Effector CD8-positive, alpha-beta T cell (primary cell): ENCODE measurements around the gene CAV1.
"Not testable (repeated sequence)": the region's sequence is repeated elsewhere in the genome, so short reads cannot be mapped to it uniquely, and the experiment has no call there.

Experiments used
- DNase-seq: peaks from one replicate; lab custom pipeline; 2025; lab: John Stamatoyannopoulos, UW
- total RNA-seq, 4 experiments: gene quantifications; one replicate each; lab custom pipeline; 2026; lab: John Stamatoyannopoulos, UW

The CAV1 gene, protein sequence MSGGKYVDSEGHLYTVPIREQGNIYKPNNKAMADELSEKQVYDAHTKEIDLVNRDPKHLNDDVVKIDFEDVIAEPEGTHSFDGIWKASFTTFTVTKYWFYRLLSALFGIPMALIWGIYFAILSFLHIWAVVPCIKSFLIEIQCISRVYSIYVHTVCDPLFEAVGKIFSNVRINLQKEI
- total RNA-seq = 0 to 1.3 (median 0.23) reads per million in 4 experiments

DNA sequence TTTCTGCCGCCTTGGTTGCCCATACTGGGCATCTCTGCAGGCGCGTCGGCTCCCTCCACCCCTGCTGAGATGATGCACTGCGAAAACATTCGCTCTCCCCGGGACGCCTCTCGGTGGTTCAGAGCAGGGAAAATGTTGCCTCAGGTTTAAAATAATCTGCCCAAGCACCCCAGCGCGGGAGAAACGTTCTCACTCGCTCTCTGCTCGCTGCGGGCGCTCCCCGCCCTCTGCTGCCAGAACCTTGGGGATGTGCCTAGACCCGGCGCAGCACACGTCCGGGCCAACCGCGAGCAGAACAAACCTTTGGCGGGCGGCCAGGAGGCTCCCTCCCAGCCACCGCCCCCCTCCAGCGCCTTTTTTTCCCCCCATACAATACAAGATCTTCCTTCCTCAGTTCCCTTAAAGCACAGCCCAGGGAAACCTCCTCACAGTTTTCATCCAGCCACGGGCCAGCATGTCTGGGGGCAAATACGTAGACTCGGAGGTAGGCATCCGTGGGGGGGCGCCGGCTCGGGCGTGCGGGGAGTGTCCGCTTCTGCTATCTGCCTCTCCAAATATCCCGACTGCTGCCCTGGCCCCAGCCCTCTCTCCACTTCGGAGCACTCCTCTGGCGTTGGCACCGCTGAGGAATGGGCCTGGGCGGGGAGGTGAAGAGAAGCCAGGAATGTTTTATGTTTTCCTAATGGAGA is at the start of gene CAV1:
CAV1 (plus strand) TSS at position 428 of the 689 bp plus-strand sequence; CDS start at position 455, 27 bp downstream.
- DNase-seq = peak; percentile 14

DNA sequence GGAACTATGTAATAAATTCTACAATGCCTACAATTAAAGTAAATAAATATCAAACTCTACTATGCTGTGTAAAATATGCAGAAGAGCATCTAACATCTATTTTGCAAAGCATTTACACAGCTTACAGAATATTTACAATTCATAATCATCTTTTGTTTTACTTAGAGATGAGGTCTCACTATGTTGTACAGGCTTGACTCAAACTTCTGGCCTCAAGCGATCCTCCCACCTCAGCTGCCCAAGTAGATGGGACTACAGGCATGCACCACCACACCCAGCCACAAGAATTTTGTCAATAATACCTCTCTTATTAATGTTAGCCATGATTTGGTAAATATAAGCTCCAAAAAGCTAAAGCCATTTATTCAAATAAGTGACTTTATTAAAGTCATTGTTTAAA is 47.2 kb upstream of the CAV1 start:
- DNase-seq = no peak

DNA sequence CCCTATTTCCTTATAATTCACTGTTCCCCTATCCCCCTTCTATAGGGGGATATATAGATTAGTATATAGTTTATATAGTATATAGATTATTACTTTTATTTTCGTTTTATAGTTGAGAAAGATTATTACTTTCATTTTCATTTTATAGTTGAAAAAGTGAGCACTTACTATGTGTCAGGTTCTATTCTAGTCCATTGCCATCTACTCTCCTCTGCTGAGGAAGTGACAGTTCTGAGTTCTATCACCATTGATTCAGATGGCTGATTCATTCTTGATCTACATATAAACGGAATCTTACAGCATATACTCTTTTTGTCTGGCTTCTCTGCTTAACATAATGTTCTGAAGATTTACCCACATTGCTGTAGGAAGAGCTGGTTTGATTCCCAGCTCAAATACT is 46.0 kb upstream of the CAV1 start:
- DNase-seq = no peak

DNA sequence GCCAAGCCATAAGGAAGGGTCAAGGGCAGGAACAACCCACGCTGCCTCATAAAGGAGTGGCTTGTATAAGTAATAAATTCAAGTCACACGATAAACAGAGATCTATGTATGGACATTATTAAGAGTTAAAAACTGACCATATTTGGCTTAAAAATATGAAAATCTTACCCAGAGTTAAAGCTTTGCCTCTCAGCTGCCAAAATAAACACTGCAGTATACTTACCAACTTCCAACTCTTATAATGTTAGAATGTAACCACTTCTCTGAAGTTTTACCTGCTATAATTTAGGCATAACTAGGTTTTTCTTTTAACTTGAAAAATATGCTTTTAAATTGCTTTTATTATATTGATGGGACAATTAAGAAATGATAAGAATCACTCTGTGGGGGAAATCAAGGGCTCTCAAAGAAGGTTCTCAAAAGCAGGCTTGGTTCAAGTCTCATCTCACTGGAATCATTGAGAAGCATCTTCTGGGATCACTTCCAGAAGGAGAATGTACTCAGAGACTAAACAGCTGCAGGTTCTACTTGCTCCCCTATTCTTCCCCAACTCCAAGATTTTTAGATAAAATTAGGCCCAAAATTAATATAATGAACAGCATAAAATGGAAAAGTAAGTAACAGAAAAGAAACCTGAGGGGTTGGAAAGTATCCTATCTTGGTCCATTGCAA is 41.4 kb upstream of the CAV1 start:
- DNase-seq = no peak

DNA sequence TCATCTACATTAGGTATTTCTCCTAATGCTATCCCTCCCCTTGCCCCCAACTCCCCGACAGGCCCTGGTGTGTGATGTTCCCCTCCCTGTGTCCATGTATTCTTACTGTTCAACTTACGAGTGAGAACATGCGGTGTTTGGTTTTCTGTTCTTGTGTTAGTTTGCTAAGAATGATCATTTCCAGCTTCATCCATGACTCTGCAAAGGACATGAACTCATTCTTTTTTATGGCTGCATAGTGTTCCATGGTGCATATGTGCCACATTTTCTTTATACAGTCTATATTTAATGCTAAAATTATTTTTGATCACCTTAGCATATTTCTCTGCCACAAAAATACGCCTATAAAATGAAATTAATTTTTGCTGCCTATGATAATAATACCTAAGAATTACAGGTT is 40.4 kb upstream of the CAV1 start:
- DNase-seq = not testable (repeated sequence)

DNA sequence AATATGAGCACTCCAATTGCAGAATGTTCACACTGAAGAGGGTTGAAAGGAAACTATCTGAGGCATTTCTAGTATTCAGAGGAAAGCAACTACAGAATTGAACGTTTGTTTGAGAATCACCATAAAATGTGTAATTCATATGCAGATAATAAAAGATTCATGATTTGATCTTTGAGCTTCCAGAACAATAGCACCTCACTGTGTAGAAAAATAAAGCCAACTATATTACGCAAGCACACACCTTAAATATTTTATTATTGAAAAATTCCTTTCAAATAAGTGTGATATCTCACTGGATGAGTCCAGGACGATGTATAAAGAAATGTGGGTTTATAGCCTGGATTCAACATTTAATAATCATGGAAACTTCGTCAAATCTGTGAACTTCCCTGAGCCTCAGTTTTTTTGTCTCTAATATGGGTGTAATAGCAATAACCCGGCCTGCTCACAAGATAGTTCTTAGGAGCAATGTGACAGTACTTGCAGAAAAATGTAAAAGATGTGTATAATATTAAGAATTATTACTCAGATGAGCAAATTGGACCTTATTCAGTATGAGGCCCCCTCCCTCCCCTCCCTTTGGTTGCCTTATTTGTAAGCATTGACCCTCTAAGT is 36.8 kb upstream of the CAV1 start:
- DNase-seq = no peak

DNA sequence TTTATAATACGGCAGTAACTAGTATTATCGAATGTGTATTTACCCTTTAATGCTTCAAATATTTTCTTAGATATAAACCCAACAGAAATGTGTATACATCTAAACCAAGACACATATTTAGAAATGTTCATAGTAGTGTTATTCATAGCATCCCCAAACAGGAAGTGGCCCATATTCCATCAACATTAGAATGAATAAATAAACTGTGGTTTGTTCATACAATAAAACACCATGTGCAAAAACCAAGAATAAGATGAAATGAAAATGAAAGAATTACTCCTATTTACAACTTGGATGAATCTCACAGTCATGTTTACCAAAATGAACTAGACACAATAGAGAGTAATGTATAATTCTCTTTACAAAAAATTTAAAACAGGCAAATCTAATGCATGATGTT is 34.5 kb upstream of the CAV1 start:
- no peak for DNase-seq

DNA sequence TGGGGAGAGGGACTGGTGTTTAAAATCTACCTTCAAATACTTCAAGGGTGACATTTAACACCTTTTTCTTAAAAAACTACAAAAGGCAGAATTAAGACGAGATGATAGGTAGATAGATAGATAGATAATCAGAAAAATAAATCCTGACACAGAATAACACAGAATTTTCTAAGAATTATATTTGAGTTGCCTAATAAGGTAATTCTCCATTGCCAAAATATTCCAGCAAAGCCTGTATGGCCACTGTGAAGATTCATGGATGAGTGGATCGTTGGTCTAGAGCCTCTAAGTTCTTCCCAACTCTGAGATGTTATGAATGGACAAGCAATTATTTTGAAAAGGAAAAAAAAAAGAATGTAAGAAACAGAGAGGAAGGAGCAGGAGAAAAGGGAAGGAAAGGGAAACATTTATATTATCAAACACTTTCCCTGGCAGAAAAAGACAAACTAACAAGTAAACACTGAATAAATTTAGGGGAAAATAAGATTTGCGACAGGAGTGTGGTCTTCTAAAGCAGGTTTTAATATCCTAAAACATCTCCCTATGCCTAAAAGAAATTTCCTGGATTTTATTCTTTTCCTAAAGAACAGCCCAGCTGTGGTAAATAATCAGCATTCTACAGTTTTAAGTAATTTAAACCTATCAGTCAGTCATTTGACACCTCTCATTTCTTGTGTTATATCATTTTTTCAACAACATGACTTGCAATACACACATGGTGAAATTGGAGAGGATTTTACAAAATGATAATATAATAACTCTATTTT is 32.8 kb upstream of the CAV1 start:
- no peak for DNase-seq

DNA sequence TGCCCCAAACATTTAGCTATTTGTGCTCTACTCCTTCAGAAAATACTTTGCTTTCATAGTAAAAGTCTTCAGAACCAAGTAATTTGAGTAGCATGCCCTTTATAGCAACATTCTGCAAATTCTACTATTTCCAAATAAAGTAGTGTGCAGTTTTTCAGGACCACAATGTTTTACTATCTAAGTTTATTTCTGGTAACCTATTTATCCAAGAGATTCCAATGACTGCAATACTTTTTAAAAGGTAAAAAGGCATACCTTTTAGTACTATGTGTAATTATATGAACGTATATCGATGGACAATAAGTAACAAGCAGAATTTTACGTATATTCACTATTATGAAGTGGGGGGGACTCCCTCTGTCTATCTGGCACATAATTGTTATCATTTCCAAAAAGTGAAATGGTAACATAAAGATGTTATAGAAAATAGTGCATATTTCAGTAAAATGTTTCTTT is 32.2 kb upstream of the CAV1 start:
- no peak for DNase-seq

DNA sequence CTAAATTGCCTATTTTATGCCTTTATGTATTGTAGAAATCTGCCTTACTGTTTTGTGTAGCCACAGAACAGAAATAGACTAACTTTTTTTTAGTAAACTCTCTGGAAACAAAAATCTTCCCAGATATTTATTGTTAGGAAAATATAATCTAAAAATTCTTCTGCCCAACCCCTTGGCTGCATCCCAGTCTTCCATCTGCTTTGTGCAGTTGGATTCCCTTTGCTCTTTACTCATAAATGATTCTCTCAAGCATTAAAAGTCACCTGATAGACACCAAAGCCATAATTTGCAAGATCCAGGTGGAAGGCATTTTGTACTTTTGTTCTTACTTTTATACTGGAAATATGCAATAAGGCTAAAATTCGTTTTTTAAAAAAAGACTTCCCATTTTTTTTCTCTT is 31.4 kb upstream of the CAV1 start:
- no peak for DNase-seq

DNA sequence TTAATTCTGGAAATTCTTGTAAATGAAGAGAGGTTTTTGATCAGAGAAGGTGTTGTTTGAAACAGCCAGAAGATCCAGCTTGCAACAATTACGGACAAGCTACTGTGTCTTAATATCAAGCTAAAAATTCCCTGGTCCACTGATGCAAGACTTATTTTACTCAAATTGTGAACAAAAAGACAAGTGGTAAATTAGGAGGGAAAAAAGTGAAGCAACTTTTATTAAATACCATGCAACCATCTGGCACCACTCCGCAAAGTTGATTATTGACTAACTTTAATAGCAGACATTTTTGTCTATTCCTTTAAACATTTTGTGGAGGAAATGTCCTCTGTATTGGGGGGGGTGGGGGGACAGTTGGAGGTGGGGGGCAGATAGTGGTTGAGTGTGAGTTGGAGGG is 30.4 kb upstream of the CAV1 start:
- no peak for DNase-seq

DNA sequence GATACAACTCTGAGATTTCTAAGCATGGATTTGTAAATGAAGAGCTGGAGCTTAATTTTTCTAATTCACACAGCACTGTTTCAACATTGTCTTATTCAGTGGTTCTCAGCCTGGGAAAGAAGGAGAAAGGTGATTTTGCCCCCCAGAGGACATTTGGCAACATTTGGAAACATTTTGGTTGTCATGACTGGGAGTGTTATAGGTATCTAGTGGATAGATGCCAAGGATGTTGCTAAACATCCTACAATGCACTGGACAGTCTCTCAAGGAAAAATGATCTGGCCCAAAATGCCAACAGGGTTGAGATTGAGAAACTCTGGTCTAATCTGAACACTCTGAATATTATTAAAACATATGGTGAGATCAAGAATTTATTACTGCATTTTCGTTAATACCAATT is 29.1 kb upstream of the CAV1 start:
- no peak for DNase-seq

DNA sequence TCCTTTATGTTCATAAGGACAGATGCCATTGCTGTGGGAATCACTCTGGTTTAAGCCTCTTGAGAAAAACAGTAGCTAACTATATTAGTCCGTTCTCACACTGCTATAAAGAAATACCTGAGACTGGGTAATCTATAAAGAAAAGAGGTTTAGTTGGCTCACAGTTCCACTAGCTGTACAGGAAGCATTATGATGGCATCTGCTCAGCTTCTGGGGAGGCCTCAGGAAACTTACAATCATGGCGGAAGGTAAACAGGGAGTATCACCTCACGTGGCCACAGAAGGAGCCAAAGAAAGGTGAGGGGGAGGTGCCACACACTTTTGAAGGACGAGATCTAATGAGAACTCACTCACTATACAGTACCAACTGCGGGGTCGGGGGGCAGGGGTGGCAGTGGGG is 28.2 kb upstream of the CAV1 start:
- no peak for DNase-seq

DNA sequence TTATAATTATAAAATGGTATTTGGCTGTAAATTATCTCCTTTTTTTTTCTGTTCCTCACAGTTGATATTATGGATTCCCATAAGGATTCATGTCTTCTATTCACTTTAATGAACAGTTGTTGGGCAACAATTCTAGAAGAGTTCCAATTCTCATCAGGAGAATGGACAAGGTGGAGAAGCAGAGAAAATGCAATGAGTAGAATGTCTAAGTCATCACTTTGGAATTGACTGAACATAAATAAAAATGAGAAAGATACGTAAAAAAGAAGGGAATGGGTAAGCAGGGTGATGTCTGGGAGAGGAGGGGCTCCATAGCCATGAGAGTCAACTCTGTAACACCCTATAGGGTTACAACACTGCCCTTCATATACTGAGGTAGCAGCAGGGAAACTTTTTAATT is 27.1 kb upstream of the CAV1 start:
- DNase-seq = no peak

DNA sequence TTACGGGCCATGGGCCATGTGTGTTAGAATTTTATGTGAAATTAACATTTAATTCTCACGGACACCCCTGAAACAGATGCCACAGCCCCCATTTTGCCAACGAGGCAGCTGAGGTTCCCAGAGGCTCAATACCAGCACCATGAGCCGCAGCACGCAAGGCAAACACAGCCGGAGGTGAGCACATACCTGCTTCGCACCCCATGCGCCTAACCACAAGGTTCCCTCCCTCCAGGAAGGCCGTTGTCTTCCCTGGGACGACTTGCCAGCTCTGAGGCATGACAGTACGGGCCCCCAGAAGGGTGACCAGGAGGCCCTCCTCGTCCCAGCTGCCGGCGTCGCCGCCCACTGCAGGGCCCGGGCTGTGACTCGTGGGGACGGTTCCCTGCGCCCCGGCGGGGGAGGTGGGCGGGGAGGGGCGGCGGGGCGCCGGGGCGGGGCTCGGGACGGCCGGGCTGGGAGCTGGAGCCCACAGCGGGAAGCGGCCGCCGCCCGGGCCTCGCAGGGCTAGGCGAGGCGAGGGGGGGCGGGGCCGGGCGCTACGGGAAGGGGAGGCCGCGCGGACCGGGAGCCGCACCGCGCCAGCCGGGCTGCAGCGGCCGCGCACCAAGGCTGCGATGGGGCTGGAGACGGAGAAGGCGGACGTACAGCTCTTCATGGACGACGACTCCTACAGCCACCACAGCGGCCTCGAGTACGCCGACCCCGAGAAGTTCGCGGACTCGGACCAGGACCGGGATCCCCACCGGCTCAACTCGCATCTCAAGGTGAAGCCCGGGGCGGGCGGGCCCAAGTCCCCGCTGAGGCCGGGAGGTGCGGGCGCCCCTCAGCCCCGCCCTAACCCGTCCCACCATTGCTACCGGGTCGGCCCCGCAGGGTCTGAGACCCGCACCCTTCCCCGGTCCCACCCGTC is 25.4 kb upstream of the CAV1 start, which contains the start of gene CAV2:
CAV2 (plus strand) TSS at position 571 of the 910 bp plus-strand sequence; CDS start at position 615, 44 bp downstream.
- DNase-seq = no peak

DNA sequence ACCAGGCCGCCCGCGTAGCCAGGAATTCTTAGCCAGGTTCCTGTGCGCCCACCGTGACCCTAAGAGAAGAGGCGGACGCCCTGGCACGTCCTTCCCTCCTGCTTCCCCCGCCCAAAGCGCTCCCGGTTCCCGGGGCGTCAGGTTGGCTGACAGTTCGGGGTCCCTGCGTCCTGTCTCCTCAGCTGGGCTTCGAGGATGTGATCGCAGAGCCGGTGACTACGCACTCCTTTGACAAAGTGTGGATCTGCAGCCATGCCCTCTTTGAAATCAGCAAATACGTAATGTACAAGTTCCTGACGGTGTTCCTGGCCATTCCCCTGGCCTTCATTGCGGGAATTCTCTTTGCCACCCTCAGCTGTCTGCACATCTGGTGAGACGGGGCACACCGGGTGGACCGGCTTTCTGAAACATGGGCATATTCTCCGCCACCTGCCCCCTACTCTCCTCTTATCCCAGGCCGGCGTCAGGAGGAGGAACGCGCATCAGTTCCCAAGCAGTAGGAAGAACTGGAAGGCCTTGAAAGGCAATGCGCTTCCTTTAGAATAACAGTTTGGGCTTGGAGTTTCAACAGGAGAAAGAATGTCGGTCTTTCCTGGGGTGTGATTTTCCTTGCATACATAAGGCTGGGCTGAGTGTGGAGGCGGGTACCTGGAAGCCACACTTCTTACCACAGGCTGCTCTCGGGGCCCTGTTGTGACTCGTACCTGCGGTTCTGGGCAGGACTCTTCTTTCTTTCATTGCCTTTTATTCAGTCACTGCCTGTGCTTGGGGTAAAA is 24.6 kb upstream of the CAV1 start:
- DNase-seq = no peak

DNA sequence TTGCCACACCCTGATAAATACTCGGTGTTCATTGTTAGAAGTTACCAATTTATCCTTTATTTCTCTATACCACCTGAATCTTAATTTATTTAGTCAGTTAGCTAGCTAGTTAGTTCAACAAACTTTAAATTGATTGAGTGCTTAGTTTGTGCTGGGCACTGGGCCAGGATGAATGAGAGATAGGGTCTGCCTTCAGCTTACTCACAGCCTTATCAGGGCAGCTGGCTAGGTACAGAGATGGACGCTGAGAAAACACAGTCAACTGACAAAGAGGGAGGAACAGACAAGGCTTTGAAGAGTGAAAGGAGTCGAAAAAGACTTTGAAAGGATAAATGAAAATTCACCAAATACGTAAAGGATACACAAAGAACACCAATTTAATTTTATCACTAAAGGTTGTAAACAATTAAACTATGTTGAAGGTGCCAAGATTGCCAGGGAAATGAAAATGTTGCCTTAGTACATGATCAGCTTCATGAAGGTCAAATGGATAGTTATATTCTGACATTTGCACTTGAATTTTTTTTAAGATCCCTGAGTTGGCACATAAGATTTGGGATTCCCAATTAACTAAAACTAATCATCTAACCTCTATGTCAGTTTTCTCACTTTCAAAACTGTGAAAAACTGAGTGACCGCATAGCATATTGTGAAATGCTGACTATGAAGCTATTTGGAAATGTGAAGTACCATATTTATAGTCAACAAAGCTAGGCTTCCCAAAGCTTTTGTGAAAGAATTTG is 23.2 kb upstream of the CAV1 start:
- no peak for DNase-seq

DNA sequence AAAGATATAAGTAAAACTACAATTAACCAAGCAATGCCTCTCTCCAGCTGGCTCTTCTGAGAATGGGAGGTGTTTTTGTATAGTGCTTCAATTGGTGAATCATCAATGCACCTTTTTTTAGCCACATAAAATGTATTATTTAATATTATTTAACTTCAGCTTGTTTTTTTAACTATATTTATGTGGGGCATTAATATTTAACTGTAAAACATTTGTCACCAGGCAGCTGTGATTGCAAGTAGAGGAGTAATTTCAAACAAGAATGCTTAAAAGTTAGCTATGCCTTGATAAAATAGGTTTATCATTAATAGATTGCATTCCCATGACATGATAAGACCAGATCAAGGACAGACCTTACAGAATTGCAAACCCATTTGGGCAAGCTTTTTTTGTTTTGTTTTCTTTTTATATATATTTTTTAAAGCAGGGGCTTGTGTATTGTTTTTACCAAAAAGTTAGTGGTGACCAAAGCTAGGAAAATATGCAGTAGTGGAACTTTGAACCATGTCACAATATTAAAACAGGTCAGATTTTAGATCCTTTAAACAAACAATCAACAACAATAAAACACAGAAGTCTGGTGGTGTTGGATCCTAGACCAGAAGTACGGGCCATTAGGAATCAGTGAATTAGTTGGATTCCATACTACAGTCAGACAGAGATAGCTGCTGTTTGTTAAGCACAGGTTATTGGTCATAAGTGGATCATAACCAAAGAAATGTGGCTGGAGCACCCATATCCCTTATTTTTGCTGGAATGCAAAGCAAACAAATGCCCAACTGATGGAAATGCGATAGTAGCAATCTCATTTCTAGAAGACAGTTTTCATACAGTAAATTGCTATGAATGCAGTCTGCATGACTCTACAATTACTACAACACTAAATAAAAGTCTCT is 22.4 kb upstream of the CAV1 start:
- no peak for DNase-seq
